GM12878 (cell line): ENCODE data around the gene ANXA3. TPM values are rescaled to one million over a fixed set of nuclear protein-coding genes. Genes with fewer than 3 reads are reported as not detected.

Experiments used
- ATAC-seq: fragments of 200-7000 bp; cut with Tn5 transposase; 3 replicates; pipeline ENCODE4 v1.9.1; 2020; ENCODE audit warnings: mild to moderate bottlenecking, moderate library complexity
- BruUV-seq: library from RNA; stranded (reverse); fragments of 400-500 nt; replicated peaks from 2 replicates; lab custom pipeline; 2021; lab: Mats Ljungman, UMichigan
- CTCF ChIA-PET: fragments of 300-600 bp; sonication (Branson Sonifier 250); formaldehyde crosslinking; extraction: SDS; loops from one replicate; lab custom pipeline; 2021; ENCODE audit warnings: inconsistent platforms; lab: Yijun Ruan, JAX
- POLR2A ChIA-PET: fragments of 350-600 bp; formaldehyde crosslinking; extraction: SDS; loops from one replicate; lab custom pipeline; 2021; ENCODE audit warnings: inconsistent platforms; lab: Charles Lee
- RAD21 ChIA-PET: fragments of 300-600 bp; sonication (Branson Sonifier 250); formaldehyde crosslinking; loops from one replicate; lab custom pipeline; 2023; ENCODE audit warnings: antibody characterized with exemption; ENCODE audit not compliant: unreplicated experiment; lab: Charles Lee
- SMC1A ChIA-PET: fragments of 300-600 bp; sonication (Branson Sonifier 250); formaldehyde crosslinking; loops from one replicate; lab custom pipeline; 2023; ENCODE audit not compliant: unreplicated experiment, uncharacterized antibody; lab: Charles Lee
- DNase-seq: peaks from one replicate; pipeline ENCODE4 v3.0.0-alpha.2; 2011; ENCODE audit warnings: low read depth, low spot score
- FAIRE-seq: peaks from 3 replicates; lab custom pipeline; 2011; peaks lifted over from hg19 to GRCh38; lab: Jason Lieb, UNC
- H2AFZ ChIP-seq: 2 replicates; pipeline ENCODE4 v1.6.0; 2011; ENCODE audit warnings: low read depth, low read length, control low read depth; ENCODE audit not compliant: control insufficient read depth
- H3K27ac ChIP-seq: 2 replicates; pipeline ENCODE4 v1.5.1; 2011; ENCODE audit warnings: control low read depth; ENCODE audit not compliant: control insufficient read depth, insufficient read depth
- H3K27me3 ChIP-seq, 2 experiments: replicated peaks in 1 of 2; 2 replicates each; pipeline versions ENCODE4 v1.6.0 to v1.6.1; 2011; ENCODE audit warnings: low read length in 1 of 2; ENCODE audit not compliant: control insufficient read depth in 2 of 2, insufficient read depth in 2 of 2
- H3K36me3 ChIP-seq, 2 experiments: 2 replicates each; pipeline ENCODE4 v1.5.1; 2011; ENCODE audit warnings: low read length in 1 of 2; ENCODE audit not compliant: control insufficient read depth in 2 of 2, insufficient read depth in 2 of 2
- H3K4me1 ChIP-seq: 2 replicates; pipeline ENCODE4 v1.6.1; 2011; ENCODE audit warnings: mild to moderate bottlenecking, low read length, moderate library complexity, mixed read lengths; ENCODE audit not compliant: control insufficient read depth, insufficient read depth
- H3K4me2 ChIP-seq: 2 replicates; pipeline ENCODE4 v1.6.0; 2011; ENCODE audit warnings: control low read depth; ENCODE audit not compliant: control insufficient read depth, insufficient read depth
- H3K4me3 ChIP-seq: fragments of 200-600 bp; sonication (generic); 2 replicates; pipeline ENCODE4 v1.5.1; 2016
- H3K79me2 ChIP-seq: 2 replicates; pipeline ENCODE4 v1.6.0; 2011; ENCODE audit warnings: low read length; ENCODE audit not compliant: control insufficient read depth, insufficient read depth
- H3K9ac ChIP-seq: 2 replicates; pipeline ENCODE4 v1.8.0; 2011; ENCODE audit warnings: low read length, control low read depth, mixed read lengths; ENCODE audit not compliant: control insufficient read depth, insufficient read depth
- H3K9me3 ChIP-seq: replicated peaks from 3 replicates; pipeline ENCODE4 v1.5.1; 2011; ENCODE audit warnings: mild to moderate bottlenecking, low read length; ENCODE audit not compliant: control insufficient read depth, insufficient read depth
- H4K20me1 ChIP-seq: 2 replicates; pipeline ENCODE4 v1.6.0; 2011; ENCODE audit not compliant: control insufficient read depth, insufficient read depth
- HDGF ChIP-seq: fragments of 450-650 bp; IDR thresholded peaks from 2 replicates; pipeline ENCODE4 v1.6.1; 2016; ENCODE audit warnings: antibody characterized with exemption
- IKZF1 ChIP-seq: fragments of 450-650 bp; conservative IDR thresholded peaks from 2 replicates; pipeline ENCODE4 v1.6.1; 2017; ENCODE audit warnings: antibody characterized with exemption, mild to moderate bottlenecking
- NR2F1 ChIP-seq: fragments of 450-650 bp; conservative IDR thresholded peaks from 2 replicates; pipeline ENCODE4 v1.6.1; 2017; ENCODE audit warnings: mild to moderate bottlenecking
- ZNF592 ChIP-seq: fragments of 450-650 bp; IDR thresholded peaks from 2 replicates; pipeline ENCODE4 v1.6.1; 2017; ENCODE audit warnings: mild to moderate bottlenecking, moderate library complexity
- WGBS: methylation state at CpG from one replicate; pipeline ENCODE4 v1.1.6; 2016; ENCODE audit warnings: low lambda C conversion rate; ENCODE audit not compliant: insufficient replicate concordance, insufficient coverage; ENCODE audit errors: missing lambda C conversion rate; 5-methylcytosine and 5-hydroxymethylcytosine counted together
- in situ Hi-C: fragments of 300-500 bp; cut with MboI; formaldehyde crosslinking; loops from 9 replicates; pipeline ENCODE4 v1.14.3; 2018; ENCODE audit warnings: mixed read lengths
- intact Hi-C: fragments of 100-400 bp; cut with micrococcal nuclease; formaldehyde crosslinking; loops from one replicate; pipeline ENCODE4 v1.14.2; 2022; ENCODE audit not compliant: unreplicated experiment
- polyA plus RNA-seq, 11 experiments: library from polyadenylated mRNA; depleted of rRNA in 4 of 11; unstranded in 6 of 11; stranded (reverse) in 5 of 11; fragments of >200 nt; fragmentation: Nextera tagmentation in 4 of 11; fragmentation: Illumina TruSeq in 1 of 11; extraction: Ambion mirVana in 4 of 11; extraction: Trizol in 1 of 11; gene quantifications; 1 replicate in 1 of 11; 2 replicates in 10 of 11; pipeline versions ENCODE4 v1.2.1 to v1.2.3, GENCODE V29; 2011 to 2016; ENCODE audit warnings: inconsistent platforms in 2 of 11, missing spikeins in 2 of 11, low read depth in 1 of 11
- total RNA-seq, 4 experiments: library from RNA; depleted of rRNA in 3 of 4; stranded (reverse); fragments of >200 nt in 3 of 4; fragmentation: Illumina TruSeq in 1 of 4; extraction: Trizol in 1 of 4; gene quantifications; 2 replicates each; pipeline versions ENCODE4 v1.2.1 to v1.2.3, GENCODE V29; 2013 to 2021

Gene ANXA3
- total and polyA plus RNA-seq, 10 of the 15 experiments (the other 5 are each of a cell fraction or from before 2014, with no cell fraction given): 0.28 to 14.7 (median 0.91) TPM

GRCh38 chr4:78627966-78628678 is 76.6 kb downstream of the ANXA3 start:
- no peak overlapping the region for H2AFZ ChIP-seq
- in situ Hi-C loops: no loop called here
- no peaks in the 10 kb centered on the region for H3K36me3 ChIP-seq
- DNase-seq (no peak), FAIRE-seq (no peak), ATAC-seq (no peak)
- ChIA-PET CTCF (interaction anchor here (1.3 to 12.0 kb wide), 8 partner anchors 10 to 147 kb away, joined by 3 to 119 read pairs (median 12); no protein-coding TSS in a partner anchor), POLR2A (interaction anchor here (0.6 to 12.7 kb wide), 10 partner anchors 9 to 283 kb away, joined by 3 to 106 read pairs (median 4); no protein-coding TSS in a partner anchor)
- no peaks in the 10 kb centered on the region for H4K20me1 ChIP-seq
- no peak overlapping the region for H3K9ac ChIP-seq
- peaks cover 32% of the 10 kb centered on the region for H3K4me1 ChIP-seq
- no peaks in the 10 kb centered on the region for H3K79me2 ChIP-seq
- no peak for TF ChIP-seq IKZF1
- no peak for TF ChIP-seq ZNF592
- TF ChIP-seq HDGF: no peak
- TF ChIP-seq NR2F1: no peak
- TF ChIP-seq, all 136 proteins: peak for 0
- no peaks in the 10 kb centered on the region for H3K27me3 ChIP-seq
- no peak overlapping the region for H3K4me2 ChIP-seq
- SMC1A ChIA-PET: interaction anchor here (0.8 to 17.1 kb wide), 18 partner anchors 9 to 235 kb away, joined by 3 to 379 read pairs (median 6); no protein-coding TSS in a partner anchor
- H3K4me3 ChIP-seq: no peak overlapping the region
- intact Hi-C loops: no loop called here
- 50% methylated on average over 2 of the region's 4 CpGs for WGBS
- no TSS peak for BruUV-seq
- RAD21 ChIA-PET: interaction anchor here (1.1 to 17.1 kb wide), 13 partner anchors 9 to 235 kb away, joined by 3 to 265 read pairs (median 5); no protein-coding TSS in a partner anchor
- no peak overlapping the region for H3K27ac ChIP-seq
- peaks cover 1% of the 10 kb centered on the region; the same call in 2 of the 3 replicates for H3K9me3 ChIP-seq
